Activated T-cell treated with anti-CD3 and anti-CD28 coated beads for 4 hours (primary cell): ENCODE measurements around the gene LRP2BP.

Source experiments
- DNase-seq: peaks from one replicate; pipeline ENCODE4 v3.0.0-alpha.2; 2020

The LRP2BP gene

GRCh38 chr4:185395238-185395955 lies at the start of gene LRP2BP:
Gene LRP2BP, minus strand, starts transcription at chr4:185395924. Its CDS starts 17,738 bp downstream, at chr4:185378186.
- no peak for DNase-seq

- no peak for DNase-seq
Measured at GRCh38 chr4:185445209-185445608, 49.5 kb upstream of the LRP2BP start.

GRCh38 chr4:185441479-185441878 lies 45.8 kb upstream of the LRP2BP start:
- no peak for DNase-seq

GRCh38 chr4:185437809-185438208 lies 42.1 kb upstream of the LRP2BP start:
- DNase-seq: no peak

GRCh38 chr4:185435466-185435865 lies 39.7 kb upstream of the LRP2BP start:
- DNase-seq: no peak

- no peak for DNase-seq
Measured at GRCh38 chr4:185429660-185430059, 33.9 kb upstream of the LRP2BP start.

GRCh38 chr4:185426960-185427688 lies 31.4 kb upstream of the LRP2BP start:
- no peak for DNase-seq

- peak; percentile 82 for DNase-seq
Measured at GRCh38 chr4:185425647-185426352, 30.1 kb upstream of the LRP2BP start, which contains the start of gene UFSP2. Gene UFSP2, minus strand, starts transcription at chr4:185425964. Its CDS starts 96 bp downstream, at chr4:185425868.

- no peak for DNase-seq
Measured at GRCh38 chr4:185424905-185425646, 29.4 kb upstream of the LRP2BP start.

GRCh38 chr4:185421366-185422124 lies 25.8 kb upstream of the LRP2BP start:
- DNase-seq: no peak

GRCh38 chr4:185416955-185417354 lies 21.2 kb upstream of the LRP2BP start:
- no peak for DNase-seq

GRCh38 chr4:185412412-185412811 lies 16.7 kb upstream of the LRP2BP start:
- DNase-seq: no peak

GRCh38 chr4:185411849-185412248 lies 16.1 kb upstream of the LRP2BP start:
- DNase-seq: no peak

- DNase-seq: no peak
Measured at GRCh38 chr4:185408432-185408831, 12.7 kb upstream of the LRP2BP start.

- no peak for DNase-seq
Measured at GRCh38 chr4:185405296-185405999, 9.7 kb upstream of the LRP2BP start.

GRCh38 chr4:185404031-185404430 lies 8.3 kb upstream of the LRP2BP start:
- no peak for DNase-seq

GRCh38 chr4:185399466-185399865 lies 3.7 kb upstream of the LRP2BP start:
- DNase-seq: no peak

- DNase-seq: no peak
Measured at GRCh38 chr4:185398618-185399017, 2.9 kb upstream of the LRP2BP start.

- no peak for DNase-seq
Measured at GRCh38 chr4:185396724-185397385, 1.1 kb upstream of the LRP2BP start, which contains the start of gene ANKRD37. Gene ANKRD37, plus strand, starts transcription at chr4:185396841. Its CDS starts 83 bp downstream, at chr4:185396924.

GRCh38 chr4:185395956-185396723 lies 416 bp upstream of the LRP2BP start:
- peak; percentile 96 for DNase-seq
